ENCODE data around the gene DPF3.

DNA sequence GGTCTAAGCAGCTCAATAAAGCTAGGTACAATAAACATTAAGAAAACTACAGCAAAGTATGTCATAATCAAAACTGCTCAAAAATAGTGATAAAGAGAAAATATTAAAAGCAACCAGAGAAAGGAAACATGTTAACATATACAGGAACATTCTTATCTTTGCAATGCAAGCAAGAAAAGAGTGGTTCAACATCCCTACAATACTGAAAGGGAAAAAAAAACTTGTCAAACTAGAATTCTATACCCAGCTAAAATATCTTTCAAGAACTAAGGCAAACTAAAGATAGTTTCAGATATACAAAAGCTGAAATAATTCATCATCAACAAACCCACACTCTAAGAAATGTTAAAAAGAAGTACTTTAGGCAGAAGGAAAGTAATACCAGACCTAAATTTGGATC is 134.2 kb downstream of the DPF3 start:
- TF ChIP-seq ZNF232 (CRISPR knock-in tag; IDR thresholded peaks at IDR 0.05) (no peak), JUN (CRISPR knock-in tag; IDR thresholded peaks at IDR 0.05) (no peak), NFATC4 (CRISPR knock-in tag; IDR thresholded peaks at IDR 0.05) (no peak), SP1 (CRISPR knock-in tag; conservative IDR thresholded peaks at IDR 0.05) (no peak)
- TF ChIP-seq, protein P1, sequence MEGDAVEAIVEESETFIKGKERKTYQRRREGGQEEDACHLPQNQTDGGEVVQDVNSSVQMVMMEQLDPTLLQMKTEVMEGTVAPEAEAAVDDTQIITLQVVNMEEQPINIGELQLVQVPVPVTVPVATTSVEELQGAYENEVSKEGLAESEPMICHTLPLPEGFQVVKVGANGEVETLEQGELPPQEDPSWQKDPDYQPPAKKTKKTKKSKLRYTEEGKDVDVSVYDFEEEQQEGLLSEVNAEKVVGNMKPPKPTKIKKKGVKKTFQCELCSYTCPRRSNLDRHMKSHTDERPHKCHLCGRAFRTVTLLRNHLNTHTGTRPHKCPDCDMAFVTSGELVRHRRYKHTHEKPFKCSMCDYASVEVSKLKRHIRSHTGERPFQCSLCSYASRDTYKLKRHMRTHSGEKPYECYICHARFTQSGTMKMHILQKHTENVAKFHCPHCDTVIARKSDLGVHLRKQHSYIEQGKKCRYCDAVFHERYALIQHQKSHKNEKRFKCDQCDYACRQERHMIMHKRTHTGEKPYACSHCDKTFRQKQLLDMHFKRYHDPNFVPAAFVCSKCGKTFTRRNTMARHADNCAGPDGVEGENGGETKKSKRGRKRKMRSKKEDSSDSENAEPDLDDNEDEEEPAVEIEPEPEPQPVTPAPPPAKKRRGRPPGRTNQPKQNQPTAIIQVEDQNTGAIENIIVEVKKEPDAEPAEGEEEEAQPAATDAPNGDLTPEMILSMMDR (IDR thresholded peaks at IDR 0.05): no peak
- TF ChIP-seq, protein P2, sequence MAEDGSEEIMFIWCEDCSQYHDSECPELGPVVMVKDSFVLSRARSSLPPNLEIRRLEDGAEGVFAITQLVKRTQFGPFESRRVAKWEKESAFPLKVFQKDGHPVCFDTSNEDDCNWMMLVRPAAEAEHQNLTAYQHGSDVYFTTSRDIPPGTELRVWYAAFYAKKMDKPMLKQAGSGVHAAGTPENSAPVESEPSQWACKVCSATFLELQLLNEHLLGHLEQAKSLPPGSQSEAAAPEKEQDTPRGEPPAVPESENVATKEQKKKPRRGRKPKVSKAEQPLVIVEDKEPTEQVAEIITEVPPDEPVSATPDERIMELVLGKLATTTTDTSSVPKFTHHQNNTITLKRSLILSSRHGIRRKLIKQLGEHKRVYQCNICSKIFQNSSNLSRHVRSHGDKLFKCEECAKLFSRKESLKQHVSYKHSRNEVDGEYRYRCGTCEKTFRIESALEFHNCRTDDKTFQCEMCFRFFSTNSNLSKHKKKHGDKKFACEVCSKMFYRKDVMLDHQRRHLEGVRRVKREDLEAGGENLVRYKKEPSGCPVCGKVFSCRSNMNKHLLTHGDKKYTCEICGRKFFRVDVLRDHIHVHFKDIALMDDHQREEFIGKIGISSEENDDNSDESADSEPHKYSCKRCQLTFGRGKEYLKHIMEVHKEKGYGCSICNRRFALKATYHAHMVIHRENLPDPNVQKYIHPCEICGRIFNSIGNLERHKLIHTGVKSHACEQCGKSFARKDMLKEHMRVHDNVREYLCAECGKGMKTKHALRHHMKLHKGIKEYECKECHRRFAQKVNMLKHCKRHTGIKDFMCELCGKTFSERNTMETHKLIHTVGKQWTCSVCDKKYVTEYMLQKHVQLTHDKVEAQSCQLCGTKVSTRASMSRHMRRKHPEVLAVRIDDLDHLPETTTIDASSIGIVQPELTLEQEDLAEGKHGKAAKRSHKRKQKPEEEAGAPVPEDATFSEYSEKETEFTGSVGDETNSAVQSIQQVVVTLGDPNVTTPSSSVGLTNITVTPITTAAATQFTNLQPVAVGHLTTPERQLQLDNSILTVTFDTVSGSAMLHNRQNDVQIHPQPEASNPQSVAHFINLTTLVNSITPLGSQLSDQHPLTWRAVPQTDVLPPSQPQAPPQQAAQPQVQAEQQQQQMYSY (CRISPR knock-in tag; IDR thresholded peaks at IDR 0.05): no peak
- TF ChIP-seq, protein P3, sequence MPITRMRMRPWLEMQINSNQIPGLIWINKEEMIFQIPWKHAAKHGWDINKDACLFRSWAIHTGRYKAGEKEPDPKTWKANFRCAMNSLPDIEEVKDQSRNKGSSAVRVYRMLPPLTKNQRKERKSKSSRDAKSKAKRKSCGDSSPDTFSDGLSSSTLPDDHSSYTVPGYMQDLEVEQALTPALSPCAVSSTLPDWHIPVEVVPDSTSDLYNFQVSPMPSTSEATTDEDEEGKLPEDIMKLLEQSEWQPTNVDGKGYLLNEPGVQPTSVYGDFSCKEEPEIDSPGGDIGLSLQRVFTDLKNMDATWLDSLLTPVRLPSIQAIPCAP (CRISPR knock-in tag; IDR thresholded peaks at IDR 0.05): no peak
- TF ChIP-seq, protein P4, sequence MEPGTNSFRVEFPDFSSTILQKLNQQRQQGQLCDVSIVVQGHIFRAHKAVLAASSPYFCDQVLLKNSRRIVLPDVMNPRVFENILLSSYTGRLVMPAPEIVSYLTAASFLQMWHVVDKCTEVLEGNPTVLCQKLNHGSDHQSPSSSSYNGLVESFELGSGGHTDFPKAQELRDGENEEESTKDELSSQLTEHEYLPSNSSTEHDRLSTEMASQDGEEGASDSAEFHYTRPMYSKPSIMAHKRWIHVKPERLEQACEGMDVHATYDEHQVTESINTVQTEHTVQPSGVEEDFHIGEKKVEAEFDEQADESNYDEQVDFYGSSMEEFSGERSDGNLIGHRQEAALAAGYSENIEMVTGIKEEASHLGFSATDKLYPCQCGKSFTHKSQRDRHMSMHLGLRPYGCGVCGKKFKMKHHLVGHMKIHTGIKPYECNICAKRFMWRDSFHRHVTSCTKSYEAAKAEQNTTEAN (CRISPR knock-in tag; IDR thresholded peaks at IDR 0.05): no peak
